Heart left ventricle (tissue), 13 donors: ENCODE data around the gene CD207.

ENCODE experiments used
- CTCF ChIP-seq, 12 donors: fragments of 200-600 bp; sonication (generic) in 4 of 12; IDR thresholded peaks; one replicate each; pipeline versions ENCODE4 v1.5.0 to v1.8.0; 2018 to 2022; ENCODE audit warnings: antibody characterized with exemption in 12 of 12, mild to moderate bottlenecking in 5 of 12
- POLR2A ChIP-seq, 2 donors: fragments of 450-650 bp; IDR thresholded peaks; one replicate each; pipeline ENCODE4 v1.6.1; 2017; ENCODE audit warnings: antibody characterized with exemption in 2 of 2, mild to moderate bottlenecking in 2 of 2, moderate library complexity in 2 of 2
- donor health status: ischemic (EF 13 %, LVEDD 7.1; RV severe dilation, severe dysfunction).
- donor health status: DM: no; HTN: yes; CAD: no.
- donor health status: DM: no; HTN: no; CAD: no.
- donor health status: ischemic (EF 25% LVEDD 6.9; RV normal size, moderate dysfunction).
- donor health status: ischemic (EF 25% LVEDD 5.7; RV mildly dilated, moderate dysfunction).
- donor health status: ischemic (EF 35%, LVEDD 5.7; RV mildly dilated, moderate dysfunction).
- donor health status: nonischemic (EF 11% LVEDD 7.7; RV severe dilation, severe dysfunction).
- donor health status: DM: yes; HTN: yes; CAD: no.
- donor health status: PGD.
- donor health status: ischemic (EF 29% LVEDD 5.4; RV normal size, mild dysfunction).
- donor health status: nonischemic (EF 23%, LVEDD 6.1; RV moderate dilation, normal function).

GRCh38 chr2:70827388-70827787, 8.2 kb downstream of the CD207 start:
- TF ChIP-seq CTCF (IDR thresholded peaks at IDR 0.05) (no peak), POLR2A (IDR thresholded peaks at IDR 0.05) (no peak)
